ENCODE measurements around the gene GOLPH3L.
"Not testable (repeated sequence)": the region's sequence is repeated elsewhere in the genome, so short reads cannot be mapped to it uniquely, and the experiment has no call there.

The GOLPH3L gene

GRCh38 chr1:150613061-150613920, 83.7 kb downstream of the GOLPH3L start:
- DNase-seq = no peak

- no peak for DNase-seq
These were observed 85.0 kb downstream of the GOLPH3L start for GRCh38 chr1:150612014-150612345.

GRCh38 chr1:150610576-150610975, 86.4 kb downstream of the GOLPH3L start:
- no peak for DNase-seq

GRCh38 chr1:150609732-150610131, 87.2 kb downstream of the GOLPH3L start:
- DNase-seq = no peak

GRCh38 chr1:150606463-150607142, 90.4 kb downstream of the GOLPH3L start:
- no peak for DNase-seq

GRCh38 chr1:150605451-150605731, 91.6 kb downstream of the GOLPH3L start:
- not testable (repeated sequence) for DNase-seq

GRCh38 chr1:150604226-150604588, 92.7 kb downstream of the GOLPH3L start:
- DNase-seq = no peak

GRCh38 chr1:150603711-150604110, 93.2 kb downstream of the GOLPH3L start:
- no peak for DNase-seq

GRCh38 chr1:150602372-150602771, 94.6 kb downstream of the GOLPH3L start:
- not testable (repeated sequence) for DNase-seq

GRCh38 chr1:150601540-150601939, 95.4 kb downstream of the GOLPH3L start:
- no peak for DNase-seq

- not testable (repeated sequence) for DNase-seq
These were observed 98.6 kb downstream of the GOLPH3L start for GRCh38 chr1:150598346-150598745.

GRCh38 chr1:150596976-150597375, 100.0 kb downstream of the GOLPH3L start:
- no peak for DNase-seq

All from DMS79 treated with DMSO at 0.1 percent for 48 hours (cell line).